OCI-LY1 (cell line): ENCODE data around the gene XIRP1.

Experiments used
- H2AFZ ChIP-seq: fragments of 200-600 bp; sonication (generic), shearing (Covaris generic); 2 replicates; pipeline ENCODE4 v1.6.0; 2014; ENCODE audit warnings: antibody characterized with exemption, mild to moderate bottlenecking, low read length
- H3F3A ChIP-seq: fragments of 200-600 bp; sonication (generic), shearing (Covaris generic); 2 replicates; pipeline ENCODE4 v1.6.0; 2014; ENCODE audit warnings: mild to moderate bottlenecking, antibody characterized with exemption, low read length, moderate library complexity; ENCODE audit not compliant: insufficient read depth
- H3K27ac ChIP-seq: fragments of 200-600 bp; sonication (generic); 2 replicates; pipeline ENCODE4 v1.5.1; 2014; ENCODE audit warnings: low read length, mixed run types, mild to moderate bottlenecking, low read depth; ENCODE audit not compliant: poor library complexity, severe bottlenecking
- H3K27me3 ChIP-seq: fragments of 200-600 bp; sonication (generic); 2 replicates; pipeline ENCODE4 v1.6.0; 2014; ENCODE audit warnings: antibody characterized with exemption, mild to moderate bottlenecking, low read length, moderate library complexity; ENCODE audit not compliant: insufficient read depth
- H3K36me3 ChIP-seq: fragments of 200-600 bp; sonication (generic); 2 replicates; pipeline ENCODE4 v1.6.1; 2014; ENCODE audit warnings: mild to moderate bottlenecking, antibody characterized with exemption, low read length, moderate library complexity, mixed read lengths; ENCODE audit not compliant: insufficient read depth
- H3K4me1 ChIP-seq: fragments of 200-600 bp; sonication (generic); 2 replicates; pipeline ENCODE4 v1.5.1; 2014; ENCODE audit warnings: mild to moderate bottlenecking, low read length, moderate library complexity; ENCODE audit not compliant: insufficient read depth, severe bottlenecking
- H3K4me2 ChIP-seq: fragments of 200-600 bp; sonication (generic), shearing (Covaris generic); 2 replicates; pipeline ENCODE4 v1.6.1; 2014; ENCODE audit warnings: low read length
- H3K4me3 ChIP-seq: fragments of 200-600 bp; sonication (generic); 2 replicates; pipeline ENCODE4 v1.5.1; 2014; ENCODE audit warnings: low read length, low read depth, mild to moderate bottlenecking, mixed read lengths; ENCODE audit not compliant: poor library complexity, severe bottlenecking
- H3K79me2 ChIP-seq: fragments of 200-600 bp; shearing (Covaris generic); 2 replicates; pipeline ENCODE4 v1.6.1; 2016; ENCODE audit warnings: mixed run types, low read length, mixed read lengths; ENCODE audit not compliant: insufficient read depth
- H3K9ac ChIP-seq: fragments of 200-600 bp; sonication (generic), shearing (Covaris generic); 2 replicates; pipeline ENCODE4 v1.6.1; 2014; ENCODE audit warnings: mild to moderate bottlenecking, low read length, mixed read lengths
- H3K9me2 ChIP-seq: fragments of 200-600 bp; sonication (generic), shearing (Covaris generic); 2 replicates; pipeline ENCODE4 v1.6.1; 2014; ENCODE audit warnings: low read depth, mild to moderate bottlenecking, low read length, mixed read lengths
- H3K9me3 ChIP-seq: fragments of 200-600 bp; shearing (Covaris generic); 2 replicates; pipeline ENCODE4 v1.6.1; 2014; ENCODE audit warnings: low read length, mixed read lengths
- H4K20me1 ChIP-seq: fragments of 200-600 bp; sonication (generic), shearing (Covaris generic); 2 replicates; pipeline ENCODE4 v1.6.0; 2016; ENCODE audit warnings: mild to moderate bottlenecking, low read length; ENCODE audit not compliant: insufficient read depth
- CTCF ChIP-seq: fragments of 200-600 bp; sonication (generic), shearing (Covaris generic); IDR thresholded peaks from 2 replicates; pipeline ENCODE4 v1.5.1; 2017; ENCODE audit warnings: mild to moderate bottlenecking, antibody characterized with exemption, low read length, moderate library complexity, mixed read lengths
- EZH2 ChIP-seq: fragments of 200-600 bp; sonication (generic), shearing (Covaris generic); IDR thresholded peaks from 2 replicates; pipeline ENCODE4 v1.8.0; 2017; ENCODE audit warnings: borderline replicate concordance, mixed run types, mild to moderate bottlenecking, antibody characterized with exemption, low read length, moderate library complexity, mixed read lengths

The XIRP1 gene

GRCh38 chr3:39178553-39178952 is 13.8 kb downstream of the XIRP1 start:
- TF ChIP-seq EZH2, result no peak
- TF ChIP-seq CTCF, result no peak
- H3K9me2 ChIP-seq, result no peaks in the 10 kb centered on the region
- no peaks in the 10 kb centered on the region for H3K36me3 ChIP-seq
- peak overlapping the region; percentile 63 for H3K4me3 ChIP-seq
- no peak overlapping the region for H2AFZ ChIP-seq
- H3K27me3 ChIP-seq, result no peaks in the 10 kb centered on the region
- H4K20me1 ChIP-seq, result no peaks in the 10 kb centered on the region
- no peak overlapping the region for H3K27ac ChIP-seq
- H3K4me2 ChIP-seq, result peak overlapping the region; percentile 95
- no peaks in the 10 kb centered on the region for H3K79me2 ChIP-seq
- H3K9me3 ChIP-seq, result no peaks in the 10 kb centered on the region
- peak overlapping the region; percentile 66 for H3K9ac ChIP-seq
- H3F3A ChIP-seq, result 0 out of 2 replicates have a peak, but pooled peaks cover 5% of the 10 kb centered on the region
- H3K4me1 ChIP-seq, result peaks cover 25% of the 10 kb centered on the region

- Histone ChIP-seq H3F3A (0 out of 2 replicates have a peak, but pooled peaks cover 5% of the 10 kb centered on the region), H3K4me1 (peaks cover 25% of the 10 kb centered on the region), H3K9me3 (no peaks in the 10 kb centered on the region), H3K4me3 (peak overlapping the region; percentile 63), H3K27ac (no peak overlapping the region), H4K20me1 (no peaks in the 10 kb centered on the region), H3K36me3 (no peaks in the 10 kb centered on the region), H3K9ac (peak overlapping the region; percentile 66), H2AFZ (0 out of 2 replicates have a peak overlapping the region, but pooled peaks have one; percentile 52), H3K9me2 (no peaks in the 10 kb centered on the region), H3K4me2 (peak overlapping the region; percentile 95), H3K27me3 (no peaks in the 10 kb centered on the region), H3K79me2 (no peaks in the 10 kb centered on the region)
- TF ChIP-seq EZH2 (no peak), CTCF (no peak)
Observed at GRCh38 chr3:39177708-39178332, 14.6 kb downstream of the XIRP1 start.

GRCh38 chr3:39176025-39176714 is 16.2 kb downstream of the XIRP1 start:
- TF ChIP-seq EZH2 (no peak), CTCF (no peak)

More at GRCh38 chr3:39176025-39176714, 16.2 kb downstream of the XIRP1 start:
- Histone ChIP-seq H3K27ac (no peak overlapping the region), H3F3A (0 out of 2 replicates have a peak, but pooled peaks cover 5% of the 10 kb centered on the region), H3K79me2 (no peaks in the 10 kb centered on the region), H3K4me2 (no peak overlapping the region), H4K20me1 (no peaks in the 10 kb centered on the region), H3K9ac (no peak overlapping the region), H3K9me3 (no peaks in the 10 kb centered on the region), H3K9me2 (no peaks in the 10 kb centered on the region), H2AFZ (no peak overlapping the region), H3K27me3 (no peaks in the 10 kb centered on the region), H3K4me3 (no peak overlapping the region), H3K4me1 (peaks cover 23% of the 10 kb centered on the region), H3K36me3 (no peaks in the 10 kb centered on the region)
